ENCODE data around the gene RGL3.

GRCh38 chr19:11365557-11366117 is 53.5 kb downstream of the RGL3 start:
- TF ChIP-seq SUZ12 (IDR thresholded peaks at IDR 0.05; ENCODE audit: extremely low read depth, insufficient read depth, insufficient read length) (no peak), ZNF274 (IDR thresholded peaks at IDR 0.05; ENCODE audit: low read depth, low read length) (no peak), YY1 (IDR thresholded peaks at IDR 0.05; ENCODE audit: insufficient read depth, insufficient read length) (no peak)

Measured in NT2/D1 (cell line).